ENCODE results near the gene TNS1. TPM values are rescaled to one million over a fixed set of nuclear protein-coding genes. Genes with fewer than 3 reads are reported as not detected.

TNS1 gene
- total RNA-seq, 1 experiment from 2014 or later = 4.5 TPM

DNA sequence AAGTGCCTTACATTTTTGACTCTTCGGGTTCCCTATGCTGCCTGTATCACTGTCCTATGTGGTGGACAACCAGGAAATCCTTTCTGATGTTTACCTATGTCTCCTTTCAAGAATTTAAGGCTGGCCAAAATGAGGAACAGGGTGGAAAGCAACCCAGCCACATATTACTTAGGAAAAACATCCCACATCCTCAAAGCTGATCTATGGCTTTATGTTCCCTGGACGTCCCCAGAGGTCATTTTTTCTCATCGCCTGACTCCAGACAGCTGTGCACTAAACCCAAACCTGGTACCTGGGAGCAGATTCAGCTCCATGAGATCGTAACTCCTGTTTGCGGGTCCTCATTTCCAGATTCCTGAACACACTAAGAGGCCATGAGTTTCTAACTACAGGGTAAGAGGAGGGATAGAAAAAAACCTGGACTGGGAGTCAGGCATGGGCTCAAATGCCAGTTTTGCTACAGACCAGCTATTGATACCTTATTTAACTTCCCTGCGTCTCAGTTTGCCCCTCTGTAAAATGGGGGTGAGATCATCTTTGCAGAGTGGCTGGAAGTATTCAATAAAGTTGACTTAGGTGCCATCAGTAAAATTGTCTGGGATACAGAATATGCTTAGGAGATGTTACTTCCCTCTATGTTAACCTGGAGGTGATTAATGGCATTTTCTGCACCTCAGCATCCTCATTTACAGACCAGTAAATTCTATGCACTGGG, 70.8 kb downstream of the TNS1 start (continued):
- TF ChIP-seq, protein P1, sequence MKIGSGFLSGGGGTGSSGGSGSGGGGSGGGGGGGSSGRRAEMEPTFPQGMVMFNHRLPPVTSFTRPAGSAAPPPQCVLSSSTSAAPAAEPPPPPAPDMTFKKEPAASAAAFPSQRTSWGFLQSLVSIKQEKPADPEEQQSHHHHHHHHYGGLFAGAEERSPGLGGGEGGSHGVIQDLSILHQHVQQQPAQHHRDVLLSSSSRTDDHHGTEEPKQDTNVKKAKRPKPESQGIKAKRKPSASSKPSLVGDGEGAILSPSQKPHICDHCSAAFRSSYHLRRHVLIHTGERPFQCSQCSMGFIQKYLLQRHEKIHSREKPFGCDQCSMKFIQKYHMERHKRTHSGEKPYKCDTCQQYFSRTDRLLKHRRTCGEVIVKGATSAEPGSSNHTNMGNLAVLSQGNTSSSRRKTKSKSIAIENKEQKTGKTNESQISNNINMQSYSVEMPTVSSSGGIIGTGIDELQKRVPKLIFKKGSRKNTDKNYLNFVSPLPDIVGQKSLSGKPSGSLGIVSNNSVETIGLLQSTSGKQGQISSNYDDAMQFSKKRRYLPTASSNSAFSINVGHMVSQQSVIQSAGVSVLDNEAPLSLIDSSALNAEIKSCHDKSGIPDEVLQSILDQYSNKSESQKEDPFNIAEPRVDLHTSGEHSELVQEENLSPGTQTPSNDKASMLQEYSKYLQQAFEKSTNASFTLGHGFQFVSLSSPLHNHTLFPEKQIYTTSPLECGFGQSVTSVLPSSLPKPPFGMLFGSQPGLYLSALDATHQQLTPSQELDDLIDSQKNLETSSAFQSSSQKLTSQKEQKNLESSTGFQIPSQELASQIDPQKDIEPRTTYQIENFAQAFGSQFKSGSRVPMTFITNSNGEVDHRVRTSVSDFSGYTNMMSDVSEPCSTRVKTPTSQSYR (CRISPR knock-in tag; IDR thresholded peaks at IDR 0.05) = no peak
- no peak for TF ChIP-seq EMX1 (CRISPR knock-in tag; IDR thresholded peaks at IDR 0.05)
- TF ChIP-seq SOX15 (CRISPR knock-in tag; IDR thresholded peaks at IDR 0.05) = no peak

DNA sequence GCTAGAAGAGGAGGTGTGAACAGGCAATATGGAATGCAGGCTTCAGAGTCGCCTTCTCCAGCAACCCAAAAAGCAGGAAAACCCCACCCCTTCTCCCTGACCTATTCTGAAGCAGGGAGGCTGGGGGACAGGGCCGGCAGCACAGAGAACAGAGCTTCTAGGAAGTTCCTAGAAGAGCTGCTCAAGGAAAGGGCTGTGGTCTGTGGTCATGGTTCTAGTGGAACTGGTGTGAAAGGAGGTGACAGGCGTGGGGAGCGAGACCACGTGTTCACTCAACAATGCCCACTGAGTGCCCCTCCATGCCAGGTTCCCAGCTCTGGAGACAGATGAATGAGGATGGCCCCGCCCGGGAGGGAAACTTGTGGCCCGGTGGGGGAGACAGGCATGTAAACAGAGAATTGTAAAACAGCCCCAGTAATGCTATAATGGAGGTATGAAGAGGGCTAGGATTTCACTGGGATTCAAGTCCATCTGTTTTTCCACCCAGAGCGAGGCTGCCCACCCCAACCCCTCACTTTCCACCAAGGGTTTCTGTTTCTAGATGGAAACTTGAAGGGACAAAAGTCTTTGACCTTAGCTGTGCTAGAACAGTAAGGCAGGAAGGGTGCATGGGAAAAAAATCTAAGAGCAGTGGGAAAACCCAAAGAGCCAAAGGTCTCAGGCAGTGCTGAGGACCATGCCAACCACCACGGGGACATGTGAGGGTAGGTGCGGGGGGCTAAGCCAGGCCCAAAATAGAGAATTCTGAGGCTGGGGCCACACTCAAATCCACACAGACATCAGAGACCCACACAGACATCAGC, 71.8 kb downstream of the TNS1 start:
- no peak for ATAC-seq
- Mint-ChIP-seq H3K4me1 (peaks cover 44% of the 10 kb centered on the region), H3K27me3 (ENCODE audit: low read depth) (no peaks in the 10 kb centered on the region), H3K9me3 (no peaks in the 10 kb centered on the region), H3K4me3 (no peak overlapping the region), H3K36me3 (no peaks in the 10 kb centered on the region), H3K27ac (no peak overlapping the region)
- no peak for DNase-seq (ENCODE audit: low spot score)
- POLR2A ChIA-PET = no interaction called here
- CTCF ChIA-PET = interaction anchor here (1.0 to 2.4 kb wide), 6 partner anchors 13 to 145 kb away, joined by 4 to 17 read pairs (median 4); no protein-coding TSS in a partner anchor
- TF ChIP-seq SOX15 (CRISPR knock-in tag; IDR thresholded peaks at IDR 0.05) = no peak
- no peak for TF ChIP-seq NR1H2 (CRISPR knock-in tag; IDR thresholded peaks at IDR 0.05)
- TF ChIP-seq ETV6 (CRISPR knock-in tag; IDR thresholded peaks at IDR 0.05) = no peak
- TF ChIP-seq, protein P2, sequence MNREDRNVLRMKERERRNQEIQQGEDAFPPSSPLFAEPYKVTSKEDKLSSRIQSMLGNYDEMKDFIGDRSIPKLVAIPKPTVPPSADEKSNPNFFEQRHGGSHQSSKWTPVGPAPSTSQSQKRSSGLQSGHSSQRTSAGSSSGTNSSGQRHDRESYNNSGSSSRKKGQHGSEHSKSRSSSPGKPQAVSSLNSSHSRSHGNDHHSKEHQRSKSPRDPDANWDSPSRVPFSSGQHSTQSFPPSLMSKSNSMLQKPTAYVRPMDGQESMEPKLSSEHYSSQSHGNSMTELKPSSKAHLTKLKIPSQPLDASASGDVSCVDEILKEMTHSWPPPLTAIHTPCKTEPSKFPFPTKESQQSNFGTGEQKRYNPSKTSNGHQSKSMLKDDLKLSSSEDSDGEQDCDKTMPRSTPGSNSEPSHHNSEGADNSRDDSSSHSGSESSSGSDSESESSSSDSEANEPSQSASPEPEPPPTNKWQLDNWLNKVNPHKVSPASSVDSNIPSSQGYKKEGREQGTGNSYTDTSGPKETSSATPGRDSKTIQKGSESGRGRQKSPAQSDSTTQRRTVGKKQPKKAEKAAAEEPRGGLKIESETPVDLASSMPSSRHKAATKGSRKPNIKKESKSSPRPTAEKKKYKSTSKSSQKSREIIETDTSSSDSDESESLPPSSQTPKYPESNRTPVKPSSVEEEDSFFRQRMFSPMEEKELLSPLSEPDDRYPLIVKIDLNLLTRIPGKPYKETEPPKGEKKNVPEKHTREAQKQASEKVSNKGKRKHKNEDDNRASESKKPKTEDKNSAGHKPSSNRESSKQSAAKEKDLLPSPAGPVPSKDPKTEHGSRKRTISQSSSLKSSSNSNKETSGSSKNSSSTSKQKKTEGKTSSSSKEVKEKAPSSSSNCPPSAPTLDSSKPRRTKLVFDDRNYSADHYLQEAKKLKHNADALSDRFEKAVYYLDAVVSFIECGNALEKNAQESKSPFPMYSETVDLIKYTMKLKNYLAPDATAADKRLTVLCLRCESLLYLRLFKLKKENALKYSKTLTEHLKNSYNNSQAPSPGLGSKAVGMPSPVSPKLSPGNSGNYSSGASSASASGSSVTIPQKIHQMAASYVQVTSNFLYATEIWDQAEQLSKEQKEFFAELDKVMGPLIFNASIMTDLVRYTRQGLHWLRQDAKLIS (CRISPR knock-in tag; IDR thresholded peaks at IDR 0.05; ENCODE audit: borderline replicate concordance) = no peak
- TF ChIP-seq ELF4 (CRISPR knock-in tag; IDR thresholded peaks at IDR 0.05; ENCODE audit: low read depth) = no peak
- TF ChIP-seq, protein P3, sequence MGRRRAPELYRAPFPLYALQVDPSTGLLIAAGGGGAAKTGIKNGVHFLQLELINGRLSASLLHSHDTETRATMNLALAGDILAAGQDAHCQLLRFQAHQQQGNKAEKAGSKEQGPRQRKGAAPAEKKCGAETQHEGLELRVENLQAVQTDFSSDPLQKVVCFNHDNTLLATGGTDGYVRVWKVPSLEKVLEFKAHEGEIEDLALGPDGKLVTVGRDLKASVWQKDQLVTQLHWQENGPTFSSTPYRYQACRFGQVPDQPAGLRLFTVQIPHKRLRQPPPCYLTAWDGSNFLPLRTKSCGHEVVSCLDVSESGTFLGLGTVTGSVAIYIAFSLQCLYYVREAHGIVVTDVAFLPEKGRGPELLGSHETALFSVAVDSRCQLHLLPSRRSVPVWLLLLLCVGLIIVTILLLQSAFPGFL (CRISPR knock-in tag; IDR thresholded peaks at IDR 0.05; ENCODE audit: borderline replicate concordance) = no peak
- TF ChIP-seq CREM (CRISPR knock-in tag; IDR thresholded peaks at IDR 0.05) = no peak

DNA sequence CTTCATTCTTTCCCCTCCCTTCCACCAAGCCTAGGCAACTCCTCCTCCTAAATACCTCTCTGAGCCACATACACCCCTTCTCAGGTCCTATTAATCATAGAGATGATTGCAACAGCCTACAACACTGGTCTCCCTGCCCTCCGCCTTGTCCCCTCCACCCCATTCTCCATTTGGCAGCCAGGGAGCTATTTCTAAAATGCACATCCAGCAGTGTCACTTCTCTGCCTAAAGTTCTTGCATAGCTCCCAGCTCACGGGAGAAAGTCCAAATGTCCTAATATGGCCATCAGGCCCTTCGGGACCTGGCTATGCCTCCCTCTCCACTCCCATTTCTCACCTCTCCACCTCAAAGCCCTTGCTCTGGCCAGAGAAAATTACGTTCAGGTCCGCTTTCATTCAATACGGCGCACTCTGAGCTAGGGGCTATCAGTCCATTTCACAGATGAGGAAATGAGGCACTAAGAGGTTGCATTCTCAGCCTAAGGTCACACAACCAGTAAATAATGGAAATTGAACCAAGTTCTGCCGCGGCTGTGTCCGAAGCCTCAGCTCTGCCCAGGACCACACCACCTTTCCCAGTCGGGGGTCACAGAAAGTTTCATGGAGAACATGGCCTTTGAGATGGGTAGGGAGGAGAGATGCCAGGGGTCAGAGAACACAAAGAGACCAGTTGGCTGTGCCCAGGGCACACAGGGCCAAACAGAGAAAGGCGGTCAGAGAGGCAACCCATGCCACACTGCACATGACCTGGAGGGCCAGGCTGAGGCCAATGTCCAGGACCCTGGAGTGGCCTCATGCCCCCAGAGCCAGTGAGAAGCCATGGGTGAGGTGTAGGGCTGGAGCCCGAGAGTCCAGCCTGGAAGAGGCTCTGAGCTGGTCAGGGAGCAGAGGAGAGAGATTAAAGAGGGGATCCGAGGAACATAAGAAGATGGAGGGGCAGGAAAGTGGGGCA, 72.8 kb downstream of the TNS1 start:
- ATAC-seq (no peak), DNase-seq (ENCODE audit: low spot score) (no peak)
- H3K36me3 Mint-ChIP-seq = no peaks in the 10 kb centered on the region
- H3K27me3 Mint-ChIP-seq (ENCODE audit: low read depth) = no peaks in the 10 kb centered on the region
- H3K27ac Mint-ChIP-seq = no peak overlapping the region
- POLR2A ChIA-PET = no interaction called here
- no peaks in the 10 kb centered on the region for H3K9me3 Mint-ChIP-seq
- CTCF ChIA-PET = interaction anchor here (1.0 to 2.4 kb wide), 6 partner anchors 12 to 144 kb away, joined by 4 to 17 read pairs (median 4); no protein-coding TSS in a partner anchor
- no peak overlapping the region for H3K4me3 Mint-ChIP-seq
- peaks cover 35% of the 10 kb centered on the region for H3K4me1 Mint-ChIP-seq
- TF ChIP-seq ZNF138 (CRISPR knock-in tag; conservative IDR thresholded peaks at IDR 0.05) = no peak
- TF ChIP-seq, protein P4, sequence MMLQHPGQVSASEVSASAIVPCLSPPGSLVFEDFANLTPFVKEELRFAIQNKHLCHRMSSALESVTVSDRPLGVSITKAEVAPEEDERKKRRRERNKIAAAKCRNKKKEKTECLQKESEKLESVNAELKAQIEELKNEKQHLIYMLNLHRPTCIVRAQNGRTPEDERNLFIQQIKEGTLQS (CRISPR knock-in tag; conservative IDR thresholded peaks at IDR 0.05) = no peak
- TF ChIP-seq CREM (CRISPR knock-in tag; IDR thresholded peaks at IDR 0.05) = no peak
- TF ChIP-seq, protein P1 (CRISPR knock-in tag; IDR thresholded peaks at IDR 0.05) = no peak
- TF ChIP-seq, protein P5, sequence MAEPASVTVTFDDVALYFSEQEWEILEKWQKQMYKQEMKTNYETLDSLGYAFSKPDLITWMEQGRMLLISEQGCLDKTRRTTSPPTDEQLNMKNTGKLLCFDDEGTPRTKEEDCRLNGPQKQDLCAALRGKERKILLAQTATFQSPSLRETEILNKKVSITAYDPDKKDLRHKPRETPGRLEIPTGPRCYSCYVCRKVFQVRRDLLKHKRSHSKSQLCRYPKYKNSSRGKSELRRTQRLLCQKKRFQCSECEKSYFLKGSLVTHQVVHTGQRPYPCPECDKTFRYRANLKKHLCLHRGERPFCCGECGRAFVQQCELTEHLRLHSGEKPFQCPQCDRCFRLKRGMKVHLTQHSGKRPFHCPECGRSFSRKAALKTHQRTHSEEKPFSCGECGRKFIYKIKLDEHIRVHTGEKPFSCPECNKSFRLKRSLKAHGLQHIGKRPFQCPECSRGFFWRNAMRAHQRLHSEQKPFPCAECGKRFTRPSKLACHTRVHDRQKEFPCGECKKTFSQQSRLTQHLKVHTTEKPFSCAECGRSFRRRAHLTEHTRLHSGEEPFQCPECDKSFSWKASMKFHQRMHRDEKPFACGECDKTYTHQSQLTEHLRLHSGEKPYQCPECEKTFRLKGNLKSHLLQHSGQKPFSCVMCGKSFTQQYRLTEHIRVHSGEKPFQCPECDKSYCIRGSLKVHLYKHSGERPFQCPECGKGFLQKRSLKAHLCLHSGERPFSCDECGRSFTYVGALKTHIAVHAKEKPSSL (CRISPR knock-in tag; conservative IDR thresholded peaks at IDR 0.05) = no peak
- no peak for TF ChIP-seq ZNF121 (CRISPR knock-in tag; IDR thresholded peaks at IDR 0.05)
- no peak for TF ChIP-seq NR1H2 (CRISPR knock-in tag; IDR thresholded peaks at IDR 0.05)
- no peak for TF ChIP-seq ZNF416 (CRISPR knock-in tag; IDR thresholded peaks at IDR 0.05)

All from WTC11 (cell line).